Glomerular endothelial cell (primary cell): ENCODE data around the gene COCH. TPM values are rescaled to one million over a fixed set of nuclear protein-coding genes. Genes with fewer than 3 reads are reported as not detected.
"Not testable (repeated sequence)": the region's sequence is repeated elsewhere in the genome, so short reads cannot be mapped to it uniquely, and the experiment has no call there.

ENCODE experiments used
- DNase-seq: peaks from one replicate; pipeline ENCODE4 v3.0.0-alpha.2; 2011; ENCODE audit warnings: low read depth, low spot score; ENCODE audit errors: extremely low read depth
- total RNA-seq: library from RNA; depleted of rRNA; stranded (reverse); fragments of >200 nt; gene quantifications from 2 replicates; pipeline ENCODE4 v1.2.3, GENCODE V29; 2015

Gene COCH
- total RNA-seq, 1 donor from 2014 or later, result 1.8 TPM

GRCh38 chr14:30874999-30875787, 834 bp downstream of the COCH start:
- no peak for DNase-seq

GRCh38 chr14:30875788-30876053, 1.4 kb downstream of the COCH start:
- no peak for DNase-seq

GRCh38 chr14:30876692-30877091, 2.3 kb downstream of the COCH start:
- DNase-seq, result no peak

GRCh38 chr14:30882431-30882830, 8.1 kb downstream of the COCH start:
- DNase-seq, result no peak

GRCh38 chr14:30883508-30884294, 9.3 kb downstream of the COCH start:
- no peak for DNase-seq

- no peak for DNase-seq
Measured at GRCh38 chr14:30884901-30885300, 10.5 kb downstream of the COCH start.

- no peak for DNase-seq
Measured at GRCh38 chr14:30885840-30886740, 11.7 kb downstream of the COCH start.

- DNase-seq, result no peak
Measured at GRCh38 chr14:30888480-30889243, 14.3 kb downstream of the COCH start.

GRCh38 chr14:30889244-30889594, 14.9 kb downstream of the COCH start:
- DNase-seq, result no peak

- no peak for DNase-seq
Measured at GRCh38 chr14:30893819-30894218, 19.5 kb downstream of the COCH start.

- DNase-seq, result no peak
Measured at GRCh38 chr14:30894923-30895515, 20.7 kb downstream of the COCH start.

GRCh38 chr14:30896435-30896834, 22.1 kb downstream of the COCH start:
- DNase-seq, result no peak

GRCh38 chr14:30897121-30897520, 22.8 kb downstream of the COCH start:
- DNase-seq, result not testable (repeated sequence)

- no peak for DNase-seq
Measured at GRCh38 chr14:30903285-30904124, 29.1 kb downstream of the COCH start.

- no peak for DNase-seq
Measured at GRCh38 chr14:30906752-30907658, 32.6 kb downstream of the COCH start.

GRCh38 chr14:30907659-30908057, 33.3 kb downstream of the COCH start:
- no peak for DNase-seq

GRCh38 chr14:30908826-30909225, 34.5 kb downstream of the COCH start:
- DNase-seq, result no peak

- DNase-seq, result no peak
Measured at GRCh38 chr14:30914812-30915211, 40.5 kb downstream of the COCH start.
